NCI-H187 treated with DMSO at 0.1 percent for 48 hours (cell line): ENCODE data around the gene MROH2A.

Experiments used
- DNase-seq: peaks from one replicate; lab custom pipeline; 2025; lab: John Stamatoyannopoulos, UW

Gene MROH2A

DNA sequence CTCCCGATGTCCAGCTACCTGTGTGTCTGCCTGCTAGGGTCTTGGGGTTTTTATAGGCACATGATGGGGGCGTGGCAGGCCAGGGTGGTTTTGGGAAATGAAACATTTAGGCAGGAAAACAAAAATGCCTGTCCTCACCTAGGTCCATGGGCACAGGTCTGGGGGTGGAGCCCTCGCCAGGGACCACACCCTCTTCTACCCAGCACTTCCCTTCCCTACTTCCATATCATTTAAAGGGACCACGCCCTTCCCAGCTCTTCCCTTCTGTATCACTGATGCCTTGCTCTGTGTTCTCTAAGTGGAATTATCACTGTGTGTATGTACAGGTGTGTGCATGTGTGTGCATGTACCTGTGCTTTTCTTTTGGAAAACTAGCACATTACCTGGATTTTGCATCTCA is 11.7 kb upstream of the MROH2A start:
- DNase-seq, result no peak

DNA sequence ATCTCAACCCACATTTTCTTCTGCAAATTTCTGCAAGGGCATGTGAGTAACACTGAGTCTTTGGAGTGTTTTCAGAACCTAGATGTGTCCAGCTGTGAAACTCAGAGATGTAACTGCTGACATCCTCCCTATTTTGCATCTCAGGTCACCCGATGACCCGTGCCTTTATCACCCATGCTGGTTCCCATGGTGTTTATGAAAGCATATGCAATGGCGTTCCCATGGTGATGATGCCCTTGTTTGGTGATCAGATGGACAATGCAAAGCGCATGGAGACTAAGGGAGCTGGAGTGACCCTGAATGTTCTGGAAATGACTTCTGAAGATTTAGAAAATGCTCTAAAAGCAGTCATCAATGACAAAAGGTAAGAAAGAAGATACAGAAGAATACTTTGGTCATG is 10.1 kb upstream of the MROH2A start:
- no peak for DNase-seq

DNA sequence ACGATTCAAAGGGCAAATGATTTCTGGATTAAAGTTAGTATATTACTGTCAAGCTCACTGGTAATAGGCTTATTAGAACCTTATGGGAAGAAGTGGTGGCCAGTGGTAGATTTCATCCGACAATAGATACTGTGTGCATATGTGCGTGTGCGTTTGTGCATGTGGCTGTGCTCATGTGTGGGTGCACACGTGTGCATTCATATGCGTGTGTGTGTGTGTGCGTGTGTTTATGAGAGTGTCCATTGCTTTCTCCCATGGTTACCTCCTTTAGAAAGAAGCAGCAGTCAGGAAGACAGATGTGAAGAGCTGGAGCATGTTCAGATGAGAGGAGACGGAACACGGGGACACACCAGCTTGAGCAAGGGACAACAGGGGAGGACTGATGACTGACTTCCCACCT is 8.9 kb upstream of the MROH2A start:
- DNase-seq, result no peak

DNA sequence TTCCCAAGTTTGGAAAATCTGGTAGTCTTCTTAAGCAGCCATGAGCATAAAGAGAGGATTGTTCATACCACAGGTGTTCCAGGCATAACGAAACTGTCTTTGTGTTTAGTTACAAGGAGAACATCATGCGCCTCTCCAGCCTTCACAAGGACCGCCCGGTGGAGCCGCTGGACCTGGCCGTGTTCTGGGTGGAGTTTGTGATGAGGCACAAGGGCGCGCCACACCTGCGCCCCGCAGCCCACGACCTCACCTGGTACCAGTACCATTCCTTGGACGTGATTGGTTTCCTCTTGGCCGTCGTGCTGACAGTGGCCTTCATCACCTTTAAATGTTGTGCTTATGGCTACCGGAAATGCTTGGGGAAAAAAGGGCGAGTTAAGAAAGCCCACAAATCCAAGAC is 6.0 kb upstream of the MROH2A start:
- no peak for DNase-seq

DNA sequence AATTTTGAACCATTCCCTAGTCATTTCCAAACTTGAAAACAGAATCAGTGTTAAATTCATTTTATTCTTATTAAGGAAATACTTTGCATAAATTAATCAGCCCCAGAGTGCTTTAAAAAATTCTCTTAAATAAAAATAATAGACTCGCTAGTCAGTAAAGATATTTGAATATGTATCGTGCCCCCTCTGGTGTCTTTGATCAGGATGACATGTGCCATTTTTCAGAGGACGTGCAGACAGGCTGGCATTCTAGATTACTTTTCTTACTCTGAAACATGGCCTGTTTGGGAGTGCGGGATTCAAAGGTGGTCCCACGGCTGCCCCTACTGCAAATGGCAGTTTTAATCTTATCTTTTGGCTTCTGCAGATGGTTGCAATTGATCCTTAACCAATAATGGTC is 5.5 kb upstream of the MROH2A start:
- DNase-seq, result no peak

DNA sequence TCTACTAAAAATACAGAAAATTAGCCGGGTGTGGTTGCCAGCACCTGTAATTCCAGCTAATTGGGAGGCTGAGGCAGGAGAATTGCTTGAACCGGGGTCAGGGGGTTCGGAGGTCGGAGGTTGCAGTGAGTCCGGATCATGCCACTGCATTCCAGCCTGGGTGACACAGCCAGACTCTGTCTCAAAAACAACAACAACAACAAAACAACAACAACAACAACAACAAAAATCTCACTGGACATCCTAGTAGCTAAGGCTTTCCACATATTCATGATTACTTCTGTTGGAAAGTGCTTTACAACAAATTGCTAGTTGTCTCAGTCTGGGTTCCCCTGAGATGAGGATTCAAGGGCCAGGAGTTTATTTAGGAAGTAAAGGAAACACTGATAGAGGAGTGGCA is 4.3 kb upstream of the MROH2A start:
- DNase-seq, result no peak

DNA sequence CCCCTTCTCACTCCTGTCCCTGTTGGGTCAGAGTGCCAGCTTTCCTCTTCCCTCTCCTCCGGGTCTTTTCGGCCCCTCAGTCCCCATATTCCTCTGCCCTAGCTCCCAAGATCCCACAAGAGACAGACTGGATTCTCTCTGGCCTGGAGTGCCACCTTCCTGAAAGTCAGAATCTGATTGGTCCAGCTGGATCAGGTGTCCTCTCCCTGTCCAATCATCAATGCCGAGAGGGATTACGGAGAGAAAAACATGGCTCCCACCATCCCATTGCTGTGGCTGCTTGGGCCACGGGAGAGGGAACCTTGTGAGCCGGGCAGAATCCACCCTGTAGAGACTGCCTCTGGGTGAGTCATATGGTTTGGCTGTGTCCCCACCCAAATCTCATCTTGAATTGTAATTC is 2.7 kb upstream of the MROH2A start:
- DNase-seq, result no peak

DNA sequence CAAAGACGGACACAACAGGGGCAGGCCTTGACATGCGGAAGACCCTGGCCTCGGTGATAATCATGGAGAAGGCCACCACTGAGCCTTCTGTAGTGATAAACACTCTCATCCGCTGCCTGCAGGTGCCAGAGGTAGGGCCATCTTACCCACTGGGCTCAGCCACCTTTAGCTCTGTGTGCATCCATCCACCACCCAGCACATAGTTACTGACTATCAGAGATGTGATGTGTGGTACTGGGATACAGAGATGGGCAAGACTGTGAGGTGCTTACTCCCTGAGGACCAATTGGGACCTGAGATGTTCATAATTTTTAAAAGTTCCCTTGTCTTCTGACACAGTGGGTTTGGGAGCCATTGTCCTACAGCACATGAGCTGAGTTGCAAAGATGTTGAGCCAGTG is 1.6 kb downstream of the MROH2A start:
- no peak for DNase-seq

DNA sequence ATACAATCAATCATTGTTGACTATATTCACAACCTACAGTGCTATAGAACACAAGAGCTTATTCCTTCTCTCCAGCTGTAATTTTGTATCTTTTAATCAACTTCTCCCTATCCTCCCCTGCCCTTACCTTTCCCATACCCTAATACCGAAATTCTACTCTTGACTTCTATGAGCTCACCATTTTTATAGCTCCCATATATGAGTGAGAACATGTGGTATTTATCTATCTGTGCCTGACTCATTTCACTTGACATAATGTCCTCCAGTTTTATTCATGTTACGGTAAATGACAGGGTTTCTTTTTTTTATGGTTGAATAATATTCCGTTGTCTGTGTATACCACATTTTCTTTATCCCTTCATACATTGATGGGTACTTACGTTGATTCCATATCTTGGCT is 2.6 kb downstream of the MROH2A start:
- no peak for DNase-seq

DNA sequence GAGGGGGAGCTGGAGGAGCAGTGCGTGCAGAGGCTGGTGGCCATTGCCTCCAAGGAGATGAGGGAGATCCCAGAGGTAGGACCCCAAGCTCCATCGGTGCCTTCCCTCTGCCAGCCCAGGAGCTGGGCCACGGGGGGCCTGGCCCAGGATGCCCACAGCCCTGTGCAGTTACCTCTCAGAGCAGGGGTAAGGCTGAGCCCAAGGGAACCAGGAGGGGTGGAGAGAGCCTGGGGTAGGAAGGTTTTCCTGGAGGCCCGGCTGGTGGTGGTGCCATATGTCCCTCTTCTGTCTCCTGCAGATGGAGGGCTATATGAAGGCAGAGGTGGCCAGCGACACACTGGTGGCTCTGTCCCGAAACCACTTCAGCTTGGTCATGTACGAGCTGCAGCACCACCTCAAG is 11.4 kb downstream of the MROH2A start:
- no peak for DNase-seq

DNA sequence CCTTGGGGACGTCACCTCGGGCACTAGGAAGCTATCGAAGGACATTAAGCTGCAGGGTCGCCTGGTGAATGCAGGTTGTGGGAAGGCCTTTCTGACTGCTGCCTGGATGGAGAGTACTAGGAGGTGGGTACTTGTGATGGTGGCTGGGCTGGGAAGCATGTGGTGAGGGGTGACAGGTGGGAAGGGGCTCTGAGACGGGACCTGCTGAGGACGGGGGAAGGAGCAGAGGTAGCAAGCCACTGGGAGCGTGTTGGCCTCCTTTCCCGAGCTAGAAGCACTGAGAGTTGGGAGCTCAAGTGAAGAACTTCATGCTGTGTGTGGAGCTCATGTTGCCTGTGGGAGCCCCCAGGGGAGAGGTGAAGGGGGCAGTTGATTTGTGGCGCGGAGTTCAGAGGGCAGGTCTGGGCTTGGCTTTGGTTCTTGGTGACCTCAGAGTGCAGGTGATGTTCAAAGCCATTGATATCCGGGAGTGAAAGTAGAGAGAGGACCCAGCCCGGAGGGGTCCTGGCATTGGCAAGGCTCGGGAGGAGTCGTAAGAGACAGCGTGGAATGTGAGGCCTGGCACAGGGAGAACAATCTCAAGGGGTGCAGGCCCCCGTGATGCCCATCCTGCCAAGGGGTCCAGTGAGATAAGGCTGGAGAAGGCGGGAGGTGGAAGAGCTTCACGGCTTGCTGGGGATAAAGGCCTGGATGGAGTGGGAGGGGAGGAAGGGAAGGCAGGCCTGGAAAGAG is 13.2 kb downstream of the MROH2A start:
- no peak for DNase-seq

DNA sequence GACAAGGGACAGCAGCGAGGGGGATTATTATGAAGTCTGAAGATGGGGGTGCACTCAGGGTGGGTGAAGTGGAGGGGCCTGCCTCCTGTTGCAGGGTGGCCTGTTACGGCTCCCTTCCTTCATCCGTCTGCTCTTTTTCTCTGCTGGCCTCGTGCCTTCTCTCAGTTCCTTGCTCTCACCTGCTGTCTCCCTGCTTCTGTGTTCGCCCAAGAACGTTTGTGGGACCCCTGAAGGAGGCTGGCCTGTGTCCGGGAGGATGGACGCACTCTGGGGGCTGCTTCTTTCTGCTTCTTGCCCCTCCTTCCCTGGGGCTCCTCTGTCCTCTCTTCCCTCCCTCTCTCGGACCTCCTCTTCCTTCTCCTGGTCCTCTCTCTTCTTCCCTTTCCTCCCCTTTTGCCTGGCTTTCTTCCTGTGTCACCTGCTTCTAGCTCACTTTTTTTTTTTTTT is 13.8 kb downstream of the MROH2A start:
- no peak for DNase-seq

DNA sequence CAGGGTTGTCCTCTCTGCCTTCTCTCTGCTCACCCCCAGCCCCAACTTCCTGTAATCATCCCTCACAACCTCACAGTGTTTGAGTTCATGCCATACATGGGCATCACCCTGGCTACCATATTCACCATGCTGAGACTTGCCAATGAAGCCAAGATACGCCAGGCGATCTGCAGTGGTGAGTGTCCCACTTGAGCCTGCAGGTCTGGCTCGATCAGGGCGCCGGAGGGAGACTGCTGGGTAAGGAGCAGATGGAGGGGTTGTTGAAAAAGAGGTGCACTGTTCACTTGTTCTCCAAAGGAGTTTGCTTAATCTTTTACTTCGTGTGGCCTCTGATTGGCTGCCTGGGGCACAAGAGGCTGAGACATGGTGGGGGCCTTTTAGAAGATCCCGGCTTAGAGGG is 14.6 kb downstream of the MROH2A start:
- DNase-seq, result no peak

DNA sequence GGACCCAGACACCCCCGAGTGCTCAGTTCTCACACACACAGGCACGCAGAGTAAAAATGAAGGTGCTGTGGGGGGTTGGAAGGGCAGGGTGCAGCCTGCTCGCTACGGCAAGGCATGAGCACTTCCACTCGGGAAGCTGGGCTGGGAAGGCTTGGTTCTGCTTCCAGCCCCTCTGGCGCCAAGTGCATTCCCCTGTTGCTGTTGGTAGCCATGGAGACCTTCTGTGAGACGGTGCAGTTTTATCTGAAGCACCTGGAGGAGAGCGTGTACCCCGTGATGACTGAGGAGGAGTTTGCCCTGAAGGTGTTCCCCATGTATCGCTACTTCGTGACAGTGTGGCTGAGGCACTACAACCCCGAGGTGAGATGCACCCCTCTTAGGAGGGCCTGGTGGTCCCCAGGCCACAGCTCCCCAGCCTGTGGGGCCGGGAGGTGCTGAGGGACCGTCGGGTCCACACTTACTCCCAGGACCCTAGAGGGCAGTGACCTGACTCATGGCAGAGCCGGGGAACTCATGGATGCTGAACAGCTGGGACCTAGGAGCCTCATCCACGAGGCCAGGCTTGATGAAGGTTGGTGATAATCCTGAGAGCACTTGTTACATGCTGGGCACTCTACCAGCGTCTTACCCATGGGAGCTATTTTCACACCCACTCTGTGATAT is 15.5 kb downstream of the MROH2A start:
- DNase-seq, result no peak

DNA sequence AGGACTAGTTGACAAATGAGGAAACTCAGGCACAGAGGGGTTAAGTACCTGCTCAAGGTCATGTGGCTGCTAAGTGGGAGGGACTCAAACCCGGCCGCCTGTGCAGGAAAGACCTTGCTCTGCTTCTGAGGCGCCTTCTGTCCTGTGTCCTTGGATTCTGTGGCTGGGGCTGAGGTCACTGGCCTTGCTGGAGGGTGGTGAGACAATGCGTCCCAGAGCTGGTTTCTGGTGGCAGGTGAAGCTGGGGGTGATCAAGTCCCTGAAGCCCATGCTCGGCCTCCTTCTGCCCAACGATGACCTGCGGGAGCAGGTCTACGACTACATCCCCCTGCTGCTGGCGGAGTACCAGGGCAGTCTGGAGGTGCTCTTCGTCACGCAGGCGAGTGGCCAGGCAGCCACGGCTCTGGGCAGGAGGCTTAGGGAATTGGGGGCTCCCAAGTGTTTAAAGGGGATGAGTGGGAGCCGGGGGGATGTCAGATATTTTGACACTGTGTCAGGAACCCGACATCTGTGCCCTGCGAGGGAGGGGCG is 16.1 kb downstream of the MROH2A start:
- no peak for DNase-seq

DNA sequence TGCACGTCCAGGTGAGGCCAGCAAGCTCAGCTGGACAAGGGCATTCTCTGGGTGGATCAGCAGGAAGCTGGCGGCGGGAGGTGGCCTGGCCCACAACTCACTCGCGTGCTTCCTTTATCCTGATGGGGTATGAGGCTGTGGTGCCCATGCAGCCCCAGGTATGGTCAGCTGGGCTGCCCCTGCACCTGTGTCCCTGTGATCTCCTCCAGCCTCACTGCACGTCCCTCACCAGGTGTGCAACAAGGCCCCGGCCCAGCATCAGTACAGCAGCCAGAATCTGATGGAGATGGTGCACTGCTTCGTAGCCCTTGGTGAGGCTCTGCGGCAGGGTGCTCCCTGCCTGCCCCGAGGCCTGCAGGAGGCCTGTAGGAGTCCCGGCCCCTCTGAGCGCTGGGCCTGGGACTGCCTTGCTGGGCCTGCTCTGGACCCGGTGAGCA is 17.6 kb downstream of the MROH2A start:
- DNase-seq, result no peak

DNA sequence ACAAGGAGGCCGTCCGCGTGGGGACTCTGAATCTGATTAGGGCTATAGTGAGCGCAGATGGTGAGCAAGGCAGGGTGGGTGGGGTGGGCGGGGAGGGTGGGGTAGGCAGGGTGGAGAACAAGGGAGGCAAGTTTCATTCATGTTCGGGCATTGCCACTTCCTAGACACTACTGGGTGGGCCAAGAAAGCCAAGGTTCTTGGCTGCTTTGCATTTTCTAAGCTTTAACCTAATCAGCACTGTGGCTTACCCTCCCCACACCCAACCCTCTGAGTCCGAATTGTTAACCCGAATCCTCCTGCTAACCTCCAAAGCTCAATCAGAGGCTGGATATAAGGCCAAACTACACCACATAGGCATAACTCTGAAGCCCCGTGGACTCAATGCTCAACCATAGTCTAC is 18.1 kb downstream of the MROH2A start:
- no peak for DNase-seq

DNA sequence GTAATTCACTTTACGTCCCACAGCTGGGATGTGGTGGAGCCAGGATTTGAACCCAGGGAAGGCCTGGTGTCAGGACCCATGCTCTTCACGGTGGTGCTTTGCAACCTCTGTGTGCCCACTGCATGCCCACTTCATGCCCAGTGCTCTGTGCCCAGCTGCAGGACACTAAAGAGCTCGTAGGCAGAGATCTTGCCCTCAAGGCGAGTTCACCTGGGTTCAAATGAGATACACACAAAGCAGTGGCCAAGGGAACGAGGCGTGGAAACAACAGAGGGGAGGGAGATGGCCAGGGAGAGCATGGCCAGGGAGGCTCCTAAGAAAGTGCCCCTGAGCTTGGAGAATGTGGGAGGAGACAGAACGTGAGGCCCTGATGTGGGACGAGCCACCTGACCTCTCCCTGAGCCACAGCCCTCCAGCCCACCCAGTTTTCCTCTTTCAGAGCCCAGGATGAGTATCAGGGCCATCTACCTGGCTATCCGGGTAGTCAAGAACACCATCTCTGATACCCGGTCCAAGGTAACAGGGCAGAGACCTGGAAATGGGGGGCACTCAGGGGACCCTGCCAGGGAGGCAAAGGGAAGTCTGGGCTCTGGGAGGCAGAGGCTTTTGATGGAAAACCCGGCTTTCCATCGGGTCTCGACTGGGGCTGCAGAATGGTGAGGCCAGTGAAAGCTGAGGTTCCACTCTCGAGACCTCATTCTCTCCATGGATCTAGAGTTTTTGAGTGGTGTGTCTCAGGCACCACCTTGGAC is 20.4 kb downstream of the MROH2A start:
- DNase-seq, result no peak

DNA sequence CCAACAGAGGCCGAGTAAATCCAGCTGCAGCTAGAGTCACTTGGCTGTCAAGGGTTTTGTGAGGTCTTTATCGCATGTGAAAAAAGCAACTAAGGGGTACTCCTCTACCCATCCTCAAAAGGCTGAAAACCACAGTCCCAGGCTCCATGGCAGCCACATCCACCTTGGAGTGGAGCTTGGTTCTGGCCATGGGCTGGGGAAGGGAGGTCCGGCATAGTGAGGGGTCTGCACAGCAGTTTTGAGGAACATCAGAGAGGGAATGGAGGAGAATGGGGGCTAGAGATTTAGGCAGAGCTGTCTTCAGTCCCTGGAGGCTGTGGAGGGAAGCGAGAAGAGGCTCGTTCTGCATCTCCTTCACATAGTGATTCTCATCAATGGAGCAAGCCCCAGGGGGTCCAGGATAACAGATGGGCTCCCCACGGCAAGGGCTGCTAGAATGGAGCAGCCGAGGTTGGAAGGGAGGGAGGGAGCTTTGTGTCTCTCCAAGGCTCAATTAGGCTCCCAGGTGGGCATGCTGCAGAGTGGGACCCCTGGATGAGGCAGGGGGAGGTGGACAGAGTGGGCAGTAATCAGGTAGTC is 21.0 kb downstream of the MROH2A start:
- DNase-seq, result no peak

DNA sequence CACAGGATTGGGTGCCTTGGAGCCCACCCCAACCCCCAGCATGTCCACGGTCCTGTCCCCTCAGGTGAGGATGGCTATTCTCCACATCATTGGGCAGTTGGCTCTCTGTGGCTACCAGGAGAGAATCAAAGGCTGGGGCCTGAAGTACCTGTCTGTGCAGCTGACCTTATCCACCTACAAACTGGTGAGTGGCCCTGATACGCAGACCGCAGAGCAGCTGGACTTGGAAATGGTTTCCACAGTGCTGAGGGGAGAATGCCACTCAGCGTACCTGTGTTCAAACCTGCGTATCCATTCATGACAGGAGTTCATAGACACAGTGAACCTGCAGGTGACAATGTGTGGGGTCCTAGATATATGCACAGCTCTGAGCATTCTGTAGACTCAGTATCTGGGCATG is 21.6 kb downstream of the MROH2A start:
- DNase-seq, result no peak

DNA sequence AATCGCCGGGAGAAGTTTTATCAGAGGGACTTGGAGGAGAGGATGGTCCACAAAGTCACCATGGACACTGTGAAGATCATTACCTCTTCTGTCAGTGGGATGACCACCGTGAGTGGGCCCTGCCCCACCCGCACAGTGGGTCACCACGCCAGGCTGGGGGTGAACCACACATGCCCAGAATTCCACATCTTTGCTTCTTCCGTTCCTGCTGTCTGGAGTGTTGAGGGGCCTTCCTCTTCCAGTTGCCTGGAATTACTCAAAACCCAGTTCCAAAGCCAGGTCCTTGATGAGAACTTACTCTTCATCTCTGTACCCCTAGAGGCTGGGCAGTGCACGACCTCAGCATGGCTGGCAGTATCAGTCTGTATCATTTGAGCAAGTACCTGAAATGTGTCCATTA is 22.1 kb downstream of the MROH2A start:
- no peak for DNase-seq

DNA sequence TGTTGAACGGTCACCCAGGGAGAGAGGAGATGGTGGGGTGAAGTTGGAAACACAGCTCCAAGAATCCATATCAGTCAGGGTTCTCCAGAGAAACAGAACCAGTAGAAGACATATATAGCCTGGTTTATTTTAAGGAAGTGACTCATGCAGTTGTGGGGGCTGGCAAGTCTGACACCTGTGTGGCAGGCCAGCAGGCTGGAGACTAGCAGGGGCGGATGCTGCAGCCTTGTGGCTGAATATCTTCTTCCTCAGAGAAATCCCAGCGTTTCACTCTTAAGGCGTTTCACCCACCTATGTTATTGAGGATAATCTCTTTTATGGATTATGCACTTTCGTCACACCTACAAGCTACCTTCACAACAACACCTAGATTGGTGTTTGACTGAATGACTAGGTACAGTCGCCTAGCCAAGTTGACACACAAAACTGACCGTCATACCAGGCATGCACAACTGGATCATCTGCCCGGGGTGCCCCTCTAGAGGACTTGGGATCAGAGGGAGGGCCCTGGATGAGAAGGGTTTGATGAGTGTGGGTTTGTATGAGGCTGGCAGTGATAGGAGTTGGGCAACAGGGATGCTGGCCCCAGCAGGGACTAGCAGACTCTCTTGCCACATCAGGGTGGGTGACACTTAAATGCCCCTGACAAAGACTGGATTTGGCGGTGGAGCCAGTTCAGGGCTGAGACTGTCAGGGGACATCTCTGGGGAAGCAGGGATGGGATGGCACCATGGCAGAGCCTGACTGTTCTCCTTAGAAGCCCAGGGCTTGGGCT is 23.4 kb downstream of the MROH2A start:
- DNase-seq, result no peak
